Measurements from ENCODE around the gene SPATA4. TPM values are rescaled to one million over a fixed set of nuclear protein-coding genes. Genes with fewer than 3 reads are reported as not detected.

Gene SPATA4
- polyA plus RNA-seq, 1 experiment = 0.09 TPM

DNA sequence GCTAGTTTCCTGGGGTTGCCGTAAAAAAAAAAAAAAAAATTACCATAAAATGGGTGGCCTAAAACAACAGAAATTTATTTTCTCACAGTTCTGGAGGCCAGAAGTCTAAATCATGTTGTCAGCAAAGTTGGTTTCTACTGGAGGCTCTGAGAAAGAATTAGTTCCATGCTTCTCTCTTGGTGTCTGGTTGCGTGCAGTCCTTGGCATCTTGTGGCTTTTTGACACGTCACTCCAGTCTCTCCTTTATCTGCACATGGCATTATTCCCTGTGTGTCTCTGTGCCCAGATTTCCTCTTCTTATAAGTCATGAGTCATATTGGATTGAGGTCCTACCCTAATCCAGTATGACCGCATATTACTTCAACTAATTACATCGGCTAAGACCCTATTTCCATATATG, 38.7 kb downstream of the SPATA4 start:
- no peak overlapping the region for H3K4me3 ChIP-seq (ENCODE audit: low read depth, low read length)
- no peaks in the 10 kb centered on the region for H3K27me3 ChIP-seq (ENCODE audit: control insufficient read depth, insufficient read depth, low read length)
- ChIA-PET POLR2A (no interaction called here), CTCF (no interaction called here)
- H3K9me3 ChIP-seq (ENCODE audit: control insufficient read depth, insufficient read depth, low read length) = no peaks in the 10 kb centered on the region
- TF ChIP-seq, protein P1, sequence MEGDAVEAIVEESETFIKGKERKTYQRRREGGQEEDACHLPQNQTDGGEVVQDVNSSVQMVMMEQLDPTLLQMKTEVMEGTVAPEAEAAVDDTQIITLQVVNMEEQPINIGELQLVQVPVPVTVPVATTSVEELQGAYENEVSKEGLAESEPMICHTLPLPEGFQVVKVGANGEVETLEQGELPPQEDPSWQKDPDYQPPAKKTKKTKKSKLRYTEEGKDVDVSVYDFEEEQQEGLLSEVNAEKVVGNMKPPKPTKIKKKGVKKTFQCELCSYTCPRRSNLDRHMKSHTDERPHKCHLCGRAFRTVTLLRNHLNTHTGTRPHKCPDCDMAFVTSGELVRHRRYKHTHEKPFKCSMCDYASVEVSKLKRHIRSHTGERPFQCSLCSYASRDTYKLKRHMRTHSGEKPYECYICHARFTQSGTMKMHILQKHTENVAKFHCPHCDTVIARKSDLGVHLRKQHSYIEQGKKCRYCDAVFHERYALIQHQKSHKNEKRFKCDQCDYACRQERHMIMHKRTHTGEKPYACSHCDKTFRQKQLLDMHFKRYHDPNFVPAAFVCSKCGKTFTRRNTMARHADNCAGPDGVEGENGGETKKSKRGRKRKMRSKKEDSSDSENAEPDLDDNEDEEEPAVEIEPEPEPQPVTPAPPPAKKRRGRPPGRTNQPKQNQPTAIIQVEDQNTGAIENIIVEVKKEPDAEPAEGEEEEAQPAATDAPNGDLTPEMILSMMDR (IDR thresholded peaks at IDR 0.05; ENCODE audit: low read depth, low read length) = no peak
- no peak overlapping the region for H3K27ac ChIP-seq (ENCODE audit: low read depth, low read length)
- no peak for DNase-seq (ENCODE audit: low read depth, low spot score)

DNA sequence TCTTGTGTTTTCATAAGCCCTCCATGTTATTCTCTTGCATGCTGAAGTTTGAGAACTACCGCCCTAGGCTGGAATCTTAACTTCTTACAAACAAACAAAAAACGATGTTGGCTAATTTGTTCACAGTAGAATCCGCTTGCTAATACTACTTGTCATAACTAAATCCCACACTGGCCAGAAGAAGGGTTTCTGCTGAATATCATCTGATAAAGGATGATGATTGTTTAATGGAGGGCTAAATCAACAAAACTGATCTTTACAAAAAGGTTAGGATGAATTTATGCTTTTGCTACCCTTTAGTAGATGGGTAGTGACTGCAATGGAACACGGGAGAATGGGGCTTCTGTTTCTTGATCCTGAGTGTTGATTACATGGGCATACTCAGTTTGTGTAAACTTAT, 42.3 kb downstream of the SPATA4 start:
- ChIA-PET POLR2A (no interaction called here), CTCF (interaction anchor here (5.4 kb wide), 1 partner anchor 188 kb away, joined by 60 read pairs; no protein-coding TSS in a partner anchor)
- TF ChIP-seq, protein P1 (IDR thresholded peaks at IDR 0.05; ENCODE audit: low read depth, low read length) = no peak
- Histone ChIP-seq H3K27ac (ENCODE audit: low read depth, low read length) (no peak overlapping the region), H3K4me3 (ENCODE audit: low read depth, low read length) (no peak overlapping the region), H3K9me3 (ENCODE audit: control insufficient read depth, insufficient read depth, low read length) (no peaks in the 10 kb centered on the region), H3K27me3 (ENCODE audit: control insufficient read depth, insufficient read depth, low read length) (no peaks in the 10 kb centered on the region)
- DNase-seq (ENCODE audit: low read depth, low spot score) = no peak

DNA sequence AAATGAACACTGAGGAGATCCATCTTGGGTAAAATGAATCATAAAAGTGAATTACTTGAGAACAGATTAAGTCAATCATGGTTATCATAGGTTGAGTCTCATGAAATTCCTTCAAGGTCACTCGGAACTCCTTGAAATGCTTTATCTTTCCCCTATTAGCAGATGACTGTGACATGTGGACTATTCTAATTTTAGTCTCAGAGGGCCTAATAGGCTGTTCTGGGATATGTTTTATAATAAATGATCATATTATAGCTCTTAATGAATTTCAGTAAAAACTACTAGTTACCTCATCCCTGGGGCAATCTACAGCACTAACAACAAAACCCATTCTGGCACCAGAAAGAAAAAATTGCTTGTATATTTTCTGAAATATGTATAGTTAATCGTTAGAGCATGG, 44.7 kb downstream of the SPATA4 start:
- POLR2A ChIA-PET = no interaction called here
- no peak overlapping the region for H3K27ac ChIP-seq (ENCODE audit: low read depth, low read length)

DNA sequence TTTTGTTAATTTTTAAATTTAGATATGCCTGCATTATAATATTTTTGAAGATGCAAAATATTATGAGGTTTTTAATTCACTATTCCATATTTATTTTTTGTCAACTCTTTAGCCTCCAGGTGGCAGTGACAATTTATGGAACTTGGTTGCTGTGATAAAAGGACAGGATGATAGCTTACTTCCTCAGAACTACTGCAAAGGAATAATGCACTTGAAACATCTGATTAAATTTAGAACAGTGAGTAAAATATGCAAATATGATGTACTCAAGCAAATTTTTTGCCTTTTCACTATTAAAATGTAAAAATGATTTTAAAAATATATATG, 45.1 kb downstream of the SPATA4 start:
- TF ChIP-seq, protein P1 (IDR thresholded peaks at IDR 0.05; ENCODE audit: low read depth, low read length) = peak; percentile 36

More for the DNA sequence above, 44.7 kb downstream of the SPATA4 start:
- H3K4me3 ChIP-seq (ENCODE audit: low read depth, low read length) = no peak overlapping the region
- H3K27me3 ChIP-seq (ENCODE audit: control insufficient read depth, insufficient read depth, low read length) = no peaks in the 10 kb centered on the region
- no peaks in the 10 kb centered on the region for H3K9me3 ChIP-seq (ENCODE audit: control insufficient read depth, insufficient read depth, low read length)
- CTCF ChIA-PET = interaction anchor here (0.8 to 5.4 kb wide), 5 partner anchors 15 to 190 kb away, joined by 4 to 60 read pairs (median 4); no protein-coding TSS in a partner anchor
- no peak for DNase-seq (ENCODE audit: low read depth, low spot score)
- TF ChIP-seq, protein P1 (IDR thresholded peaks at IDR 0.05; ENCODE audit: low read depth, low read length) = no peak

DNA sequence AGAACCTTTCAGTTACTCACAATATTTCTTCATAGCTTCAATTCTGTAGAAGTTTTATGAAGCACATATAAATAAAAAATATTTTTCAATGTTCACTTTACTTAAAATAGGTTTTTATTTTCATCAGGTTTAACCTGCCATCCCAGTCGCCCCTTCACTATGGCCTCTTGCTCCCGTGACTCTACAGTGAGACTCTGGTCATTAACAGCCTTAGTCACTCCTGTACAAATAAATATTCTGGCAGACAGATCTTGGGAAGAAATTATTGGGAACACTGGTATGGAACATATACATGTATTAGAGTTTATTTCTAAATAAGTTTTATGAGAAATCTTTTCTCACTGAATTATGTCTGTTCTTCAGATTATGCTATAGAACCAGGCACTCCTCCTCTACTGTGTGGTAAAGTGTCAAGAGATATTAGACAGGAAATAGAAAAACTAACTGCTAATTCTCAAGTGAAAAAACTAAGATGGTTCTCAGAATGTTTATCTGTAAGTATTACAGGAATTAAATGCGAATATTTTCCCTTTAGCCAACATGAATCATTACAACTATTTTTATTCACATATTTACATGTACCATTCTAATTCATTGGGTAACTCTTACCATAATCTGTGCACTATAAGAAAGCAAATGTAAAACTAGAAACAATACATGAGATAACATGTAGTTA, 45.6 kb downstream of the SPATA4 start:
- TF ChIP-seq, protein P1 (IDR thresholded peaks at IDR 0.05; ENCODE audit: low read depth, low read length) = no peak
- no peak overlapping the region for H3K4me3 ChIP-seq (ENCODE audit: low read depth, low read length)
- H3K27ac ChIP-seq (ENCODE audit: low read depth, low read length) = no peak overlapping the region
- POLR2A ChIA-PET = no interaction called here
- no peak for DNase-seq (ENCODE audit: low read depth, low spot score)
- no peaks in the 10 kb centered on the region for H3K9me3 ChIP-seq (ENCODE audit: control insufficient read depth, insufficient read depth, low read length)
- CTCF ChIA-PET = interaction anchor here (1.0 to 5.4 kb wide), 3 partner anchors 127 to 191 kb away, joined by 5 to 60 read pairs (median 6); no protein-coding TSS in a partner anchor
- no peaks in the 10 kb centered on the region for H3K27me3 ChIP-seq (ENCODE audit: control insufficient read depth, insufficient read depth, low read length)

More for the DNA sequence above, 45.1 kb downstream of the SPATA4 start:
- H3K9me3 ChIP-seq (ENCODE audit: control insufficient read depth, insufficient read depth, low read length) = no peaks in the 10 kb centered on the region
- no peak overlapping the region for H3K4me3 ChIP-seq (ENCODE audit: low read depth, low read length)
- H3K27ac ChIP-seq (ENCODE audit: low read depth, low read length) = no peak overlapping the region
- CTCF ChIA-PET = interaction anchor here (0.8 to 5.4 kb wide), 3 partner anchors 16 to 191 kb away, joined by 4 to 60 read pairs (median 5); no protein-coding TSS in a partner anchor
- DNase-seq (ENCODE audit: low read depth, low spot score) = no peak
- POLR2A ChIA-PET = no interaction called here
- no peaks in the 10 kb centered on the region for H3K27me3 ChIP-seq (ENCODE audit: control insufficient read depth, insufficient read depth, low read length)
